HG03135 (cell line): Measurements from ENCODE around the gene RBM20.
A peak's percentile ranks its signal among the peaks of the same experiment; 100 is the strongest.

Source experiments
- ATAC-seq: cut with Tn5 transposase; IDR thresholded peaks from one replicate; pipeline ENCODE4 v1.9.1; 2021; ENCODE audit warnings: mild to moderate bottlenecking, moderate library complexity; ENCODE audit not compliant: unreplicated experiment

Gene RBM20

DNA sequence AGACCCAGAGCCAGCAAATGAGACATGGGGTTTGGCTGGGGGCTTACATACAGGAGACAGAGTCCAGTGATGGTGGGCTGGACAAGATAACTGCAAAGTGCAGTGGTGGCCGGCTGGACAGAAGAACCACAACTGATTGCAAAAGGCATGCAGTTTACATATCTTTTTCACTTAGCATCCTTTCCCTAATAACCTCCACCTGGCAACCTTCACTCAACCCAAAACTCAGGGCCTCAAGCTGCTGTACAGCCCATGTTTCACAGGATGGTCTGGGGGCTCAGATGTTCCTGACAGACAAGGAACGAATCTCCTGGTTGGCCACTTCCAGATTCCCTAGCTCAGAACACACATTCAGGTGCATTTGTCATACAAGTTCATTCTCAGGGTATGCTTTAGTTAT, 219.8 kb downstream of the RBM20 start:
- no peak for ATAC-seq

DNA sequence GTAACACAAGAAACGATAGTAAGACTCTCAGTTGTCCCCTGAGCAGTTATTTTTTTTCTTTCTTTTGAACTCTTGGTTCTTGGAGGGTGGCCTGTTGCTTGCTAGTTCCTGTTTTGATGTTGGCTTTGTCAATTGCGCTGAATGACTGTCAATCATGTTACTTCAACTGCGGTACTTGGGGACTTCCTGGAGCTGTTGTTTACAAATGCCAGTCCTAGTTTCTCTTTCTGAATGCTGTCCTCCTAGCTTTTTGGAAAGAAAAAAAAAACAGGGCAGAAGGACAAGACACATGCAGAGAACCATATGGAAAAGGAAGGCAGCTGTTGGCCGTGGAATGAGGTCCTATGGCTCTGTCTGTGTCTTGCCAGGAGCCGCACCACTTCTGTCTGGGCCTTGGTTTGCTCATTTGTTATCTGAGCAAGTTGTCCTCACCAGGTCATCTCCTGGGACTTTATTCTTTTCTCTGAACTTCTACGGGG, 220.6 kb downstream of the RBM20 start:
- ATAC-seq: peak; percentile 68

DNA sequence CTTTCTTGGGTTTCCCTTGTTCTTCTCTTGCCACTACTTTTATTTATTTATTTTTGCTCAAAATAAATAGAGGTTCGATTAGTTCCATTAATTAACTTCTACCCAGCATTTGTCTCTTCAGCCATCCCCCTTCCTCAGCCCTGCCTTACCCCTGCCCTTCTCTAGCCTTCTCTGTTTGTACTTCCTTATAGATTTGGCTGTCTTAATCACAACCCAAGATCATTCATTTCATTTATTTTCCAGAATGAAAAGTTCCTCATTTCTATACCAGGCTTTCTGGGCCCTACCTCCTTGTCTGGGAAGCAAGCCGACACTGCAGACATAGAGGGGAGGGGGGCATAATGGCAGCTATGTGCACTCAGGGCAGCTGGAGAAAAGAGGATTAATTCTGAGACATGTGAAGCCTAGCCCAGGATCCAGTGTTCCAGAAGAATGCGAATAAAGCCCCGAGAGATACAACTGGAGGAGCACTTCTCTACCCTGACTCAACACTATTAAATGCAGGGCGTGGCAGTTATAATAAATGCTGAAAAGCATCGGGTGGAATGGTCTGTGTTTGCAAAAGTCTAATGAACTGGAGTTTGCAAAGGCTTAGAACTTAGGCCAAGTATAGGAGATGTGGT, 221.2 kb downstream of the RBM20 start:
- ATAC-seq: no peak

DNA sequence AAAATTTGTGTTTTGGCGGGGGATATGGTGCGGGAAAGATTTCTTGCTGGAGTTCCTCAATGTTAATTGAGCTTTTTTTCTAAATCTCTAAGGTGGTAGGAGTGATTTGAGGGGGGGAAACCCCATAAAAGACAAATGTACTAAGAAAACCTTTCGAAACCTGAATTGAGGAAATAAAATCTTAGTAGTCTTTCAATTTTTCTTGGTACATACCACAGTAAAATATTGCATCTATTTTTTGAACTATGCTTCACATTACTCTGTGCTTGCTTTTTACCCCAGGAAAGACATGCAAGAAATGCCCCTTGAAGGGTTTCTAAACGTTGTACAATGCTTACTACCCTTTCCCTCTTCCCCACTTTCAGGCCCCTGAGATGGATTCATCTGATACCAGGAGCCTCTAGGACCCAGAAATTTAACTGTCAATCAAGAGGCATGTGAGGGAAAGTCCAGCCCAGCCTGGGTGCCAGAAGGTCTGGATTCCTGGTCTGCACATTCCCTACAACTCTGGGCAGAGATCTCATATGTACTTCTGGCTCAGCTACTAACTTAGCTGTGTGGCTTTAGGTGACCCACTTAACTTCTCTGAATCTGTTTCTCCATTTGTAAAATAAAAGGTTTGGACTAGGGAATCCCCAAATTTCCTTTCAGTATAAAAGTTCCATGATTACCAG, 221.8 kb downstream of the RBM20 start:
- peak; percentile 29 for ATAC-seq

DNA sequence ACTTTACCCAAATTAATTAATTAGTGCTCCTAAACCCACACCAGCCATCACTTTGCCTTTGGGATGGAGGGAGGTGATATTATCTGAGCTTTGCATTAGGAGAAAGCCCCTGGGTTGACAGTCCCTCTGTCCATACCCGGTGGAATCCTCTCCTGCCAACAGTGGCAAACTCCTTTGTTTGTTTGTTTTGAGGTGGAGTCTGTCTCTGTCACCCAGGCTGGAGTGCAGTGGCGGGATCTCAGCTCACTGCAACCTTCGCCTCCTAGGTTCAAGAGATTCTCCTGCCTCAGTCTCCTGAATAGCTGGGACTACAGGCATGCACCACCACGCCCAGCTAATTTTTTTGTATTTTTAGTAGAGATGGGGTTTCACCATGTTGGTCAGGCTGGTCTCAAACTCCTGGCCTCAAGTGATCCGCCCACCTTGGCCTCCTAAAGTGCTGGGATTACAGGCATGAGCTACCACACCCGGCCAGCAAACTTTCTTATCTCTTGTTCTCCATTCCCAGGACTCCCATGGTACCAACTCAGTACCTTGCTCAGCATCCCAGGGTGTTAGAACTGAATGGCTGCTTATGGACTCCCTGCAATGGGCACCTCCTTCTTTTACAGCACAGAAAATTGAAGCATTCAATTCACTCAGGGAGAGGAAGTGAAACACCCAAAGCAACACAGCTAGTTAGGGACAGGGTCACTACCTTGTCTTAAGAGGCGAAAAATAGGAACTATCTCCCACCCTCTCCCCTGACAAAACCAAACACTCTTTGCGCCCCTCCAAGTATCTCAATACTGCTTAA, 223.1 kb downstream of the RBM20 start:
- ATAC-seq: peak; percentile 30

DNA sequence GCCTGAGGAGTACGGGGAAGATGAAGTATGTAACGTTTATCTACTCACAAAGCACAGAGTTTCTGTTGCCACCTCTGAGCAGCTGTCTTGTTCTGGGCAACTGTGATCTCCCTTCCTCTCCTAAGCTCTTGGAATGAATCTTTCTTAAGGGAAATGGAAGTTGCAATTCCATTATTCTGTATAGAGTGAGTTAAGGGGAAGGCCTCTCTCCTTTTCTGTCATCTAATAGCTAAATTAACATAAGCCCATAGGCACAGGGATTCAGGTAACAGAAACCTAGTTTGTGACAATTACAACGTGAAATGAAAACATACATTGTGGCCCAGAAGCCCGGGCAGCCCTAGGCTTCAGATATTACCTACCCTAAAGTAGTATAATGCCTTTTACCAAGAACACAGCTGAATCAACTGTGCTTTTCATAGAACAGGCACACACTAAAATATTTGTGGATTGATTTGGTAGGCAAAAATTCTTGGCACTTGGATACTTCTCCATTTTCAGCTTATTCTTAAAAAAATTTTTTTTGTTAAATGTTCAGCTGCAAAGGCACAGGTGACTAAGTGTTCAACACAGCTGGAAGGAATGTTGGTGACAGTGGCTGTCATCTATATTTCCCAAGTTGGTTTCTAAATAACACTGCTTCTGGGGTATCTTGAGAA, 223.8 kb downstream of the RBM20 start:
- no peak for ATAC-seq

DNA sequence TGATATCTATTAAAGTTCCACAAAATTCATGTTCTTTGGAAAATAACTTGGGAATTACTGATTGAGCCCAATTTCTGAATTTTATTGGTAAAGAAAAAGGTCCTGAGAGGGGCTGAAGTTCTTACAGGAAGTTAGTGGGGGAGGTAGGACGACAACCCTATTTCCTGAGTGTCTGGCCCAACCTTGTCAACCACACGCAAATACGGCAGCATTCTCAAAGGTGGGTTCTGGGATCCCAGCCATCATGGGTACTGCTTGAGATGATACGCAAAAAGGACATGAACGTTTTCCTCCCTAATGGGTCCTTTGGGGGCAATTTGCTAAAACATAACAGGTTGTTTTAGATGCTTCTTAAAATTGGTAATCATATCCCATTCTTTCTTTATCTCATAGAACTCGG, 224.8 kb downstream of the RBM20 start:
- no peak for ATAC-seq

DNA sequence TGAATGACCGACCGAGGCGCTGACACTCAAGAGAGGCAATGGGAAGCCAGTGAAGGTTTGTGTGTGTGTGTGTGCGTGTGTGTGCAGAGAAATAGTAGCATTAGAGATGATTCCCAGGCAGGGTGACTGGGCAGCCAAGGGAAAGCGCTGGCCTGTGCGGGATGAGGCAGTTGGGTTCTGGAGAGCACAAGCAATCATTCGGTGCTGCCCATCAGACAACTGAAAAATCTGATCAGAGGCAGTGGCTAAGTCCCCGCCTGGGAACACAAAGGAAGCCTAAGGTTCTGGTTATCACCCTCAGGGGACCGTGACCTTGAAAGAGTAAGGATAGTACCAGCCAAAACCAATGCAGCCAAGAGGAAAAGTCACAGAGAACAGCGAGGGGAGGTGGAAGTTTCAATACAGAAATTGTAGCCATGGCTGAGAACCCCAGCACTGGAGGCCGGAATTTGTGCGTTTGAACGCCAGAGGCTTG, 226.7 kb downstream of the RBM20 start:
- ATAC-seq: no peak

DNA sequence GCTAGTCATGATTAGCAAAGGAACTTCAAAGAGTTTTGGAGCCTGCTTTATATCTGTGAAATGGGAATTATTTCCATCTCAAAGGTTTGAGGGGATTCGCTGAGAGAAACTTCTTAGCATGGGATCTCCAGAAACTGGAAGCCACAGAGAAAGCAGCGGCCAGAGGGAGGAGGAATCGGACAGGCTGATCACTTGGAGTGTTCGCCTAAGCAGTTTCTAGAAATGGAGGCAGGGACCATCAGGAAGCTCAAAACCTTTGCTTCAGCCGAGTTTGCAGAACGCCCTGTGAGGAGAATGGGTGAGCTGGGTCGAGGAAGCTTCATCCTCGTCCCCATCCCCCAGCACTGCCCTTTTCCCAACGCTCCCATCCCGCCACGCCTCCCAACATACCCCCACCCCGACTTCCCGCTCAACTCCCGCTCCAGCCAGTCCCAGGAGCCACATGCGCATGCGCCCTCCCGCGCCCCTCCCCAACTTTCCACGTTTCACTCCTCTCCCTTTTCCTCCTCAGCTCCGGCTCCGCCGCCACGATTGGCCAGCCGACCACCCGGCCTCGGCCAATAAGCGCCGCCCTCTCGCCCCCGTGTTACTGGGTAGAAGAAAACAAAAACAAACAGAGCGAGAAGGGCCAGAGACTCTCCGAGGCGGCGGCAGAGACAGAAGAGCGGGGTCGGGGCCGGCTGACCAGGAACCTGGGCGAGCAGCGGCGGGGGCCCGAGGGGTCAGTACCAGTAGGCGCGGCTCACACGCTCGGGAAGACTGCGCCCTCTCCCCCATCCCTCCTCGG, 227.4 kb downstream of the RBM20 start, which contains the start of gene PDCD4:
Gene PDCD4 (plus strand): TSS at position 631 of the 787 bp plus-strand sequence. CDS start 4,100 bp downstream, outside the sequence.
- peak; percentile 80 for ATAC-seq

DNA sequence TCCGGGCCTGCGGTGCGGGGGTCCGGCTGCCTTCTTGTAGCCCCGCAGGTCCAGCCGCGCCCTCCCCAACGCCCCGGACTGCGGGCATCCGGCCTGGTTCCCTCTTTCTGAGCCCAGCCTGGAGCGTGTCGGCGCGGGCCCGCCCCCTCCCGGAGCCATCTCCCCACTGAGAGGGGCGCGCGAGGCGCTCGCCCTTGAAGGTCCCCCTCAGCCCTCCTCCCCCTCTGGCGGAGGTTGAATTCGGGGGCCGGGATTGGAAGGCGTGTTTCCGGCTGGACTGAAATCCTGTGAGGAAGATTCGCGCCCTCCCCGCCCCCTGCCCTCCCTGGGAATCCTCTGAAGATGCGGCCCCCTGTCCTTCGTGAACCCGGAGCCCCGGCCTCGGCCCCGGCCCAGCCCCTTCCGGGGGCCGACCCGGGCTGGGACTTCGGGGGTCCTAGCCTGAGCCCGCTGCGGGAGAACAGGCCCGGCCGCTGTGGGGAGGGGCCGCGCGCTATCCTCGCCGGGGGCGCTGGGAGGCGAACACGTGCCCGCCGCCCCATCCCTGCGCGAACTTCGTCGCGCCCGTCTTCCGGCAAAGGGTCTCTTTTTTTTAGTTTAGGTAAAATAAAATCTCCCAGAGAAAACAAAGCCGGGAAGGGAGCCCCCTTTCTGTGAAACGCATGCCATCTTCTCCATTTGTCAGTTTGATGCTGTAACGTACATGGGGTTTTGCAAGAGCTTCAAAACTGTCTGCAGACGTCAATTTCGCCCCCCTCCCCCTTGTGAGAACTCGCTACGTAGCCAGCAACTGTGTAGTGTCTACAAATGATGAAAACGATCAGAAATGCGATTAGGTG, 228.2 kb downstream of the RBM20 start:
- peak; percentile 44 for ATAC-seq

DNA sequence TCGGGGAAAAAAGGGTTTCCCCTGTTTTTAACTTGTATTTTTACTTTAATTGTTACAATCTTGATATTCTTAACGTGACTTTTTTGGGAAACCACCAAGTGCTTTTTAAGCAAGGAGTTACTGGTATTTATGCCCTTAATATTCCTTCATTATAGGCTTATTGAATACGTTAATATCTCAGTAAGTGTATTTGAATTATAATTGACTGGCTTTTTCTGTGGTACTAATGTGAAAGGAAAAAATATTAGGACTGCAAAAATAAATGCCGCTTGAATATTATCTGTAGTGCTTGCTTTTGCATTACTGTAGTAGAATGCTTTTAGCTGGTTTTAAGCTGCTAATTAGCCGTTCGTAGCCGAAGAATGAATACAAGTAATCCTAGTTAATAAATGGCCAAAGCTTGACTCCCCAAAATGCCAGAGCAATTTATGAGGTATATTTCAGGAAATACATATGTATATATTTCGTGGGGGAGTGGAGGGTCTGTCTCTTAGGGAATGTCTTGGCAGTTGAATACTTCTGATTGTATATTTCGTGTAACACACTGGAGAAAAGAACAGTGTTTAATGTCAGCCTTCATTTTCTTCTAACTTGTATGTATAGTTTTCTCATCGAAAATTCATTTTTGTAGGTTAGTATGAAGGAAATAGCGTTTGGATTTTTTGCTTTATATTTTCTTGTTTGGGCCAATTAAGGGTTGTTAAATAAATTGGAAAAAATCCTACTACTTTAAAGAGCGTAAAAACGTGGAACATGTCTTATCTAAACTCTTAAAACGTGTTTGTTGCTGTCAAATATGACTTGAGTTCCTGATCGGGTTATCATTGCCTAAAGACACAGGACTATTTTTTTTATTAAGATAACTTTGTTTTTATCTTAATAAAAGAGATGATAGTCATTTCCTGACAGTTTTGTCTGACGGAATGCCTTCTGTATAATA, 229.1 kb downstream of the RBM20 start:
- ATAC-seq: no peak

DNA sequence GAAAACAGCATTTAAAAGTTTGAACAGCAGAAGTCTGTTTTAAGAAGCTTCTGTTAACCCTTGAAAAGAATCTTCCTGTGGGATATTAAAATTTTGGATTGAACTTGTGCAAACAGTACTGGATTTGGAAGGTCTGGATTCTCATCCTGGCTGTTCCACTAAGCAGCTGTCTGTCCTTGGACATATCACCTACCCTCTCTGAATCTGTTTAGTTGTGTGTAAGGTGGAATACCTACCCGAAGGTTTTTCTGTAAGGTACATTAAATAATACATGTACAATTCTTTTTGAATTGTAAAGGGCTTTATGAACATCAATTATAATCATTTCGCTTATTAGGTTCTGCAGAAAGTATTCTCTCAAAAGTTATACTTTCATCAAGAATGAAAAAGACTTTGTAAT, 229.8 kb downstream of the RBM20 start:
- ATAC-seq: no peak

DNA sequence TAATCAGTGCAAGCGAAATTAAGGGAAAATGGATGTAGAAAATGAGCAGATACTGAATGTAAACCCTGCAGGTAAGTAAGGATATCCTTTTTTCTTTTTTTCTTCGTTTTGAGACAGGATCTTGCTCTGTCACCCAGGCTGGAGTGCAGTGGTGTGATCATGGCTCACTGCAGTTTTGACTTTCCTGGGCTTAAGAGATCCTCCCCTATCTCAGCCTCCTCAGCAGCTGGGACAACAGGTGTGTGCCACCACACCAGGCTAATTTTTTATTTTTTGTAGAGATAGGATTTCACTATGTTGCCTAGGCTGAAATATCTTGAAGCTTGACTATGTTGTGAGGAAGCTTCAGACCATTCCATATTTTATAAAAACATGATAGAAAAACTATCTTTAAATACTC, 231.9 kb downstream of the RBM20 start:
- no peak for ATAC-seq

DNA sequence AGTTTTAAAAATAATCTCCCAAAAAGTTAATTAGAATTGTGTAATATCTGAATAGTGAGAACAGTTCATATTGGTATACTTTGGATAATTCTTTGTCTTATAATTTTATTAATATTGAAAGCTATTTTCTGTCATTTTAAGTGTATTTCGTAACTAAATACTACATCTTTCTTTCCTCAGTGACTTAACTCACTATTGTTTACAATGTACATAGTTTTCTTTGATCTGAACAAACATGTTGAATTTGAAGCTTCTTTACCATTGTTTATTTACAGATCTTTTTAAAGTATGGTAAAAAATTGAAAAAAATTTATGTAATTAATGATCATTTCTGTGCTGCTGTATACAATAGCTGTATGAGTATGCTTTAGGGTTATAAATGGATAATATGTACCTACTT, 232.7 kb downstream of the RBM20 start:
- no peak for ATAC-seq

DNA sequence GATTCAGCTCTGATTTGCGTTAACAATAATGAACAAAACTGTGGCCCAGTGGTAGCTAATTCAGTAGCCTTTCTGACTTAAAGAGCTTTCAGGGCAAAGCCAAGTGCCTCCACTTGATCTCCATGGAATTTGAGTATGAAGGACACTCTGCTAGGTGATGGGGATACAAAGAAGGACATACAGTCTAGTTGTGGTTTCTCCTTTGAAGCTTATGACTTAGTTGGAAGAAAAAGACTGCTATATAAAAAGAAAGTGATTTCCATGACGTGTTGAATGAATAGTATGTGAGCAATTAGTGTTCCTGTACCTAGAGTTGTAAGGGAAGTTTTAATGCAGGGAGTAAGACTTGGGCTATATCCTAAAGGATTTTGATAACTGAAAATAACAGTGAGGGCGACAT, 235.9 kb downstream of the RBM20 start:
- ATAC-seq: no peak

DNA sequence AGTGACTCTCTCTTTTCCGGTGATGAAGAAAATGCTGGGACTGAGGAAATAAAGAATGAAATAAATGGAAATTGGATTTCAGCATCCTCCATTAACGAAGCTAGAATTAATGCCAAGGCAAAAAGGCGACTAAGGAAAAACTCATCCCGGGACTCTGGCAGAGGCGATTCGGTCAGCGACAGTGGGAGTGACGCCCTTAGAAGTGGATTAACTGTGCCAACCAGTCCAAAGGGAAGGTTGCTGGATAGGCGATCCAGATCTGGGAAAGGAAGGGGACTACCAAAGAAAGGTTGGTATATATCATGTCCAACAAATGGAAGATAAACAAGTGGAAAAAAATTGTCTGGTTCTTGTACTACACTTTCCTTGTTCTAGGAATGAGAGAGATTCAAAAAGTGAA, 237.1 kb downstream of the RBM20 start:
- ATAC-seq: no peak

DNA sequence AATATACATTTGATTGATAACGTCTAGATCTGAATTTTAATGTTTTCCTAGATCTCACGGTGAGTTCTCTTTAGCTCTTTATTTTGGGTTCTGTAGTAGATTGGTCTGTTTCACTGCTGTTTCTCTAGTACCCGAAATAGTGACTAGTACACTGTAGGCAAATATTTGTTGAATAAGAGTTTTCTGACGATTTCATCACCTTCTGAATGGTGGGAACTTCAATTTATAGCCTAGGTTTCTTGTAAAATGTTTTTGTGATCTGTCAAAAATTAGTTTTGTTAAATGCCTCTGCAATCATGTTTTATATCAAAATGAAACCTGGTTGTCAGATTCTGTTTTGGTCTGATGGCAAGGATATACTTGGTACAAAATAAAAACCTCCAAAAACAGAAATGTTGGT, 237.8 kb downstream of the RBM20 start:
- ATAC-seq: no peak

DNA sequence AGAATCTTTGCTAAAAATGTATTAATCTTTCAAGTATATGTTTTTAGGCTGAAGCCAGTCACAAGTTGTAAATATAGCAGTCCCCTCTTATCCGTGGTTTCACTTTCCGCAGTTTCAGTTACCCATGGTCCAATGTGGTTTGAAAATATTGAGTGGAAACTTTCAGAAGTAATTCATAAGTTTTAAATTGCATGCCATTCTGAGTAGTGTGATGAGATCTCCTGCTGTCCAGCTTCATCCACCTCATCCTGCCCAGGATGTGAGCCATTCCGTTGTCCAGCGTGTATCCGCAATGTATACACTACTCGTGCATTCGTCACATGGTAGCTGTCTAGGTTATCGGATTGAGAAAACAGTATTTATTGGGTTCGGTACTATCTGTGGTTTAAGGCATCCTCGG, 239.8 kb downstream of the RBM20 start:
- ATAC-seq: no peak
